Measurements from ENCODE around the gene PARS2. TPM values are rescaled to one million over a fixed set of nuclear protein-coding genes. Genes with fewer than 3 reads are reported as not detected.

PARS2 gene
- total RNA-seq, 1 donor from 2014 or later = 0.43 TPM

GRCh38 chr1:54768093-54768492 lies 3.8 kb upstream of the PARS2 start:
- no peak for TF ChIP-seq CTCF (IDR thresholded peaks at IDR 0.05)
- Histone ChIP-seq H3K9me3 (no peaks in the 10 kb centered on the region), H3K36me3 (no peaks in the 10 kb centered on the region), H3K27me3 (no peaks in the 10 kb centered on the region), H3K4me1 (peaks cover 4 to 5% of the 10 kb centered on the region in 2 donors), H3K4me3 (no peak overlapping the region), H3K27ac (no peak overlapping the region)
- no peak for DNase-seq (ENCODE audit: low spot score in 2 of 2)
- intact Hi-C loops (cut with DNase I) = loop anchor here (10.0 kb wide), 4 partner anchors 183 to 1543 kb away; partner anchors contain the start of genes CZIB, IFT25 and LRRC42

- Histone ChIP-seq H3K4me1 (peaks cover 4 to 5% of the 10 kb centered on the region in 2 donors), H3K36me3 (no peaks in the 10 kb centered on the region), H3K4me3 (no peak overlapping the region), H3K27me3 (no peaks in the 10 kb centered on the region), H3K9me3 (no peaks in the 10 kb centered on the region), H3K27ac (no peak overlapping the region)
- no peak for DNase-seq (ENCODE audit: low spot score in 2 of 2)
- no peak for TF ChIP-seq CTCF (IDR thresholded peaks at IDR 0.05)
- intact Hi-C loops (cut with DNase I) = loop anchor here (10.0 kb wide), 4 partner anchors 183 to 1543 kb away; partner anchors contain the start of genes CZIB, IFT25 and LRRC42
These were observed 3.2 kb upstream of the PARS2 start for GRCh38 chr1:54767526-54767925.

GRCh38 chr1:54766726-54767125 lies 2.4 kb upstream of the PARS2 start:
- intact Hi-C loops (cut with DNase I) = loop anchor here (10.0 kb wide), 4 partner anchors 182 to 1542 kb away; partner anchors contain the start of genes CZIB, IFT25 and LRRC42
- Histone ChIP-seq H3K4me3 (no peak overlapping the region), H3K4me1 (peaks cover 4 to 5% of the 10 kb centered on the region in 2 donors), H3K27me3 (no peaks in the 10 kb centered on the region), H3K27ac (no peak overlapping the region), H3K36me3 (no peaks in the 10 kb centered on the region), H3K9me3 (no peaks in the 10 kb centered on the region)
- DNase-seq (ENCODE audit: low spot score in 2 of 2) = no peak
- TF ChIP-seq CTCF (IDR thresholded peaks at IDR 0.05) = no peak

- intact Hi-C loops (cut with DNase I) = loop anchor here (1.0 to 10.0 kb wide), 8 partner anchors 50 to 1540 kb away; partner anchors contain the start of genes CZIB, IFT25, LRRC42 and NDC1
- Histone ChIP-seq H3K27ac (peak overlapping the region; percentile 13 to 69), H3K9me3 (no peaks in the 10 kb centered on the region), H3K4me3 (peak overlapping the region; percentile 70 to 86), H3K27me3 (no peaks in the 10 kb centered on the region), H3K4me1 (peaks cover 4 to 5% of the 10 kb centered on the region in 2 donors), H3K36me3 (no peaks in the 10 kb centered on the region)
- no peak for DNase-seq (ENCODE audit: low spot score in 2 of 2)
- no peak for TF ChIP-seq CTCF (IDR thresholded peaks at IDR 0.05)
These were observed 719 bp upstream of the PARS2 start for GRCh38 chr1:54764922-54765561.

- Histone ChIP-seq H3K27me3 (no peaks in the 10 kb centered on the region), H3K27ac (peak overlapping the region; percentile 29 to 72), H3K9me3 (no peaks in the 10 kb centered on the region), H3K4me1 (peaks cover 4 to 5% of the 10 kb centered on the region in 2 donors), H3K36me3 (peaks cover 0 to under 1% of the 10 kb centered on the region in 2 donors), H3K4me3 (peak overlapping the region; percentile 70 to 86)
- DNase-seq (ENCODE audit: low spot score in 2 of 2) = no peak
- no peak for TF ChIP-seq CTCF (IDR thresholded peaks at IDR 0.05)
- intact Hi-C loops (cut with DNase I) = loop anchor here (1.0 to 10.0 kb wide), 8 partner anchors 49 to 1539 kb away; partner anchors contain the start of genes CZIB, IFT25, LRRC42 and NDC1
These were observed 549 bp downstream of the PARS2 start for GRCh38 chr1:54763816-54764132.
